ENCODE measurements around the gene RAET1E. TPM values are rescaled to one million over a fixed set of nuclear protein-coding genes. Genes with fewer than 3 reads are reported as not detected.
"Not testable (repeated sequence)": the region's sequence is repeated elsewhere in the genome, so short reads cannot be mapped to it uniquely, and the experiment has no call there.

RAET1E gene
- total and polyA plus RNA-seq, 12 donors = 0.15 to 1.4 (median 0.41) TPM; not detected in 3

DNA sequence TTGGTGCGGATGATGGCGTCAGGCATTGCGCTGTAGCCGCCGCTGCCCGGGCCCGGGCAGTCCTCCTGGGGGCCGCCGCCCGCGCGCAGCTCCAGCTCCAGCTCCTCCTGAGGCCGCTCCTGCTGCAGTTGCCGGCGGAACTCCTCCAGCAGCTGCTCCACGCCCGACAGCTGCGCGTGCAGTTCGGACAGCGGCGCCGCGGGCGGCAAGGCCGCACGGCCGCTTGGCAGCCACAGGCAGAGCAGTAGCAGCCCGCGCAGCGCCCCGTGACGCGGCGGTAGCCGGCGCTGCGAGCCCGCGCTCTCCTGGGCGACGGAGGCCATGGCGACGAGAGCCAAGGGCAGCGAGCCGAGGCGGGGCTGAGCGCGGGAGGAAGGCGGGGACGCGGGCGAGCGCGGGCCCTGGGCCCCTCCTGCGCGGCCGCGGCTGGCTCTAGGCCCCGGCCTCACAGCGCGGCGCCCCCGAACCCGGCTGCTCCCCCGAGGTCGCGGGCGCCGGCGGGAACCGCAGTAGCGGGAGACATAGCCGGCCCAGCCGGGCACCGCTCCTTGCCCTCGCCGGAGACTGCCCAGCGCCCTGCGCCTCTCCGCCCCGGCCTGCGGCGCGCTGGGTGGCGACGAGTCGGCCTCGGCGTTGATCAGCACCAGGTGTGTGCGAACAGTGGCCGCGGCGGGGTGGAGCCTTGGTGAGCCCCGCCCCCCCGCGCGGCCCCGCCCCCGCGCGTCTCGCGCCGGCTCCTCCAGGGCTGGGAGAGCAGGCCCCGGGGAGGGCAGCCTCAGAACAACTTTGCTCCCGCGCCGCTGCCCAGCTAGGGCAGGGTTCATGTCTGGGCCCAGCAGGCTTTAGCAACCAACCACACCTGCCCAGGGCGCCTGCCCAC lies 34.0 kb downstream of the RAET1E start, which contains the start of gene LRP11:
Gene LRP11 (minus strand): TSS at position 662 of the 880 bp plus-strand sequence. CDS start 339 bp downstream, at position 323.
- Histone ChIP-seq H3K27ac (peak within 1 kb of the TSS; percentile 63 to 95 (median 90)), H3K27me3 (no peaks in the 10 kb centered on the region), H3K4me1 (peaks cover 0 to 31% (median 19%) of the 10 kb centered on the region in 9 donors), H3K9me3 (no peaks in the 10 kb centered on the region), H3K4me3 (peak within 1 kb of the TSS; percentile 50 to 82 (median 72)), H3K36me3 (no peaks in the 10 kb centered on the region)
- TF ChIP-seq, protein P1, sequence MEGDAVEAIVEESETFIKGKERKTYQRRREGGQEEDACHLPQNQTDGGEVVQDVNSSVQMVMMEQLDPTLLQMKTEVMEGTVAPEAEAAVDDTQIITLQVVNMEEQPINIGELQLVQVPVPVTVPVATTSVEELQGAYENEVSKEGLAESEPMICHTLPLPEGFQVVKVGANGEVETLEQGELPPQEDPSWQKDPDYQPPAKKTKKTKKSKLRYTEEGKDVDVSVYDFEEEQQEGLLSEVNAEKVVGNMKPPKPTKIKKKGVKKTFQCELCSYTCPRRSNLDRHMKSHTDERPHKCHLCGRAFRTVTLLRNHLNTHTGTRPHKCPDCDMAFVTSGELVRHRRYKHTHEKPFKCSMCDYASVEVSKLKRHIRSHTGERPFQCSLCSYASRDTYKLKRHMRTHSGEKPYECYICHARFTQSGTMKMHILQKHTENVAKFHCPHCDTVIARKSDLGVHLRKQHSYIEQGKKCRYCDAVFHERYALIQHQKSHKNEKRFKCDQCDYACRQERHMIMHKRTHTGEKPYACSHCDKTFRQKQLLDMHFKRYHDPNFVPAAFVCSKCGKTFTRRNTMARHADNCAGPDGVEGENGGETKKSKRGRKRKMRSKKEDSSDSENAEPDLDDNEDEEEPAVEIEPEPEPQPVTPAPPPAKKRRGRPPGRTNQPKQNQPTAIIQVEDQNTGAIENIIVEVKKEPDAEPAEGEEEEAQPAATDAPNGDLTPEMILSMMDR (IDR thresholded peaks at IDR 0.05) = peak in 1 of 9 donors; percentile 1
- ATAC-seq = peak; percentile 91 to 95 (median 94)
- peak; percentile 75 to 85 for DNase-seq
- WGBS, 2 donors = 0 to 1% methylated on average over 75 to 110 of the region's 110 CpGs
- intact Hi-C loops (cut with DNase I) = loop anchor here in 4 of 10 donors (2.0 kb wide), 3 partner anchors 23 to 33 kb away; no protein-coding TSS in a partner anchor

DNA sequence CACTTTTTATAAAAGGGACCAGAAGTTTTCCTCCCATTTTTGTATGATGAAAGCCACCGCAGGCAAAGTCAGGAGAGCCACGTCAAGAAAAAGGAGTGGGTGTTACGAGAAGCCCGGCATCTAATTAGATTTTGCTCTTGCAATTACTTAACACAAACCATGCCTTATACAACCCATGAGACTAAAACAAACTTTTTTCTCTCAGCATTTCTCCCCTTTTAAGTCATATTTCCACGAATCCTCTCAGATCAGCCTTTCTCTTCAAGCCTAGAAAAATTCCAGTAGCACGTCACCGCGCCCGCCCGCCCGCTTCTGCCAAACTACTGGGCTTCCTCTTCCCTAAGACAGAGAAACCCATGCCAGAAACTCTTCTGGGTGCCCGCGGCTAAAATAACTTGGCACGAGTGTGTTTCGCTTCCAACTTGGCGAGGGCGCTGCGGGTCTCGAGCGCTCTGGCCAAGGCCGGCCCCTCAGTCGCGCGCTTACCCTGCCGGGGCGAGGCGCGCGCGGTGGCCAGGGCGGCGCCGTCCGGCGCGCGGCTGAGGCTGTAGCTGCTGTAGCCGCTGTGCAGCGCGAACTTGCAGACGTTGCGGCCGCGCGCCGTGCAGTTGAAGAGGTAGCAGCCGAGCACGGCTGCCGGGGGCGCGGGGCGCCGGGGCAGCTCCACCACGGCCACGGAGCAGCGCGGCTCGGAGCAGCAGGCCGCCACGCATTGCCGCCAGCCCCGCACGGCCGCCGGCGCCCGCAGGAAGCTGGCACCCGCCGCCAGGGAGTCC lies 34.8 kb downstream of the RAET1E start:
- no peaks in the 10 kb centered on the region for H3K9me3 ChIP-seq
- TF ChIP-seq, protein P1 (IDR thresholded peaks at IDR 0.05) = peak in 2 of 9 donors; percentile 7 to 14
- H3K27ac ChIP-seq = peak overlapping the region; percentile 63 to 95 (median 90)
- peaks cover 0 to 31% (median 19%) of the 10 kb centered on the region in 9 donors for H3K4me1 ChIP-seq
- H3K36me3 ChIP-seq = no peaks in the 10 kb centered on the region
- DNase-seq (peak; percentile 71 to 72), ATAC-seq (peak; percentile 69 to 89 (median 79))
- peak overlapping the region; percentile 50 to 82 (median 72) for H3K4me3 ChIP-seq
- WGBS, 2 donors = 1% methylated on average over 69 of the region's 69 CpGs
- intact Hi-C loops (cut with DNase I) = no loop called here
- H3K27me3 ChIP-seq = no peaks in the 10 kb centered on the region

DNA sequence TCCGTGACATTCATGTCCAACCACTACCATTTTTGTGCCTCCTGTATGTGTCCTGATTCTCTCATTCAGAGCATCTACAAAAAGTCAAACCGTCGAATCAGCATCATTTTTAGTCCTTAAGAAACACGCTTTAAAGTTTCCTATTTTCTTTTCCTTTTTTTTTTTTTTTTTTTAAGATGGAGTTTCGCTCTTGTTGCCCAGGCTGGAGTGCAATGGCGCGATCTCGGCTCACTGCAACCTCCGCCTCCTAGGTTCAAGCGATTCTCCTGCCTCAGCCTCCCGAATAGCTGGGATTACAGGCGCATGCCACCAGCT lies 35.5 kb downstream of the RAET1E start:
- DNase-seq; ATAC-seq; H3K9me3 ChIP-seq; intact Hi-C loops (cut with DNase I); H3K36me3 ChIP-seq; H3K27me3 ChIP-seq: not testable (repeated sequence)
- H3K4me3 ChIP-seq = peak overlapping the region in 8 of 10 donors; percentile 68 to 82 (median 74)
- 93 to 95% methylated on average over 9 of the region's 12 CpGs for WGBS, 2 donors
- H3K4me1 ChIP-seq = peaks cover 0 to 31% (median 19%) of the 10 kb centered on the region in 9 donors
- peak overlapping the region in 7 of 10 donors; percentile 83 to 95 (median 91) for H3K27ac ChIP-seq

DNA sequence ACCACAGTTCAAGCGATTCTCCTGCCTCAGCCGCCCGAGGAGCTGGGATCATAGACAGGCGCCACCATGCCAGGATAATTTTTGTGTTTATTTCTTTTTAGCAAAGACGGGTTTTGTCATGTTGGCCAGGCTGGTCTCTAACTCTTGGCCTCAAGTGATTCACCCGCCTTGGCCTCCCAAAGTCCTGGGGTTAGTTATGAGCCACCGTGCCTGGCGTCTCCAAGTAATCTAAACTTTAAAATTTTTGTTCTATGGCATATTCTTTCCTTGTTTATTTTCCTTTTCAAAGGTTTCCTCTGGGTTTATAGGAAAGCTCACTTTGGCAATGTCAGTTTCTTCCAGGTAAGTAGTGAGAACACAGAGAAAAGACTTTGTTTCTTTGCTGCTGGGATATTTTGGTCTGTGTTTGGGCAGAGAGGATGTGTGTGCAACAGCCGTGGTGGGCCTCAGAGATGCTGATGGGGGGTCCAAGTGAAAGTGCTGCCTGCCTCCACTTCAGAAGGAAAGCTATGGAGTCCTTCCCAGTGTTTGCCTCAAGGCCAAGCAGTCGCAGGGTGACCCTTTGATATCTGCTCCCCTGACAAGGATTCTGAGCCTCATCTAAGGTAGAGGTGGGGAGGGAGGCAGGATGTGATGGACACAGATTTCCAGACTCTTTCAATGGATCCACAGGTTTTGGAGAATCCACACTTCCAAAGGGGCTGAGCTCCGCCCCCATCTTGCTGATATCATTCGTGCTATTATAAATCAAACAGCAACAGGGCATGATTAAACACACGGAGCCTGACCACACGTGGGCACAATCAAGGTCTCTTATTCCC lies 36.1 kb downstream of the RAET1E start:
- H3K27ac ChIP-seq = no peak overlapping the region
- H3K27me3 ChIP-seq = no peaks in the 10 kb centered on the region
- TF ChIP-seq, protein P1 (IDR thresholded peaks at IDR 0.05) = no peak
- 85 to 86% methylated on average over 14 of the region's 14 CpGs for WGBS, 2 donors
- no peaks in the 10 kb centered on the region for H3K9me3 ChIP-seq
- no peak for DNase-seq
- ATAC-seq = no peak
- peaks cover 0 to 31% (median 19%) of the 10 kb centered on the region in 9 donors for H3K4me1 ChIP-seq
- H3K36me3 ChIP-seq = no peaks in the 10 kb centered on the region
- H3K4me3 ChIP-seq = peak overlapping the region in 1 of 10 donors; percentile 82
- intact Hi-C loops (cut with DNase I) = no loop called here

Measured in heart right ventricle (tissue), 16 donors.